HepG2 (cell line): Measurements from ENCODE around the gene SND1. TPM values are rescaled to one million over a fixed set of nuclear protein-coding genes. Genes with fewer than 3 reads are reported as not detected.

Experiments used
- ATAC-seq: fragments of 200-7000 bp; cut with Tn5 transposase; 3 replicates; pipeline ENCODE4 v1.9.1; 2020; ENCODE audit warnings: mild to moderate bottlenecking, moderate library complexity
- BruUV-seq: library from RNA; stranded (reverse); fragments of 400-500 nt; replicated peaks from 2 replicates; lab custom pipeline; 2021; lab: Mats Ljungman, UMichigan
- CTCF ChIA-PET: fragments of 300-600 bp; formaldehyde crosslinking; extraction: SDS; loops from one replicate; lab custom pipeline; 2021; ENCODE audit warnings: low total read pairs, inconsistent platforms, low intra/inter-chr PET ratio; lab: Yijun Ruan, JAX
- POLR2A ChIA-PET: fragments of 350-600 bp; sonication (Branson Sonifier 250); formaldehyde crosslinking; loops from one replicate; lab custom pipeline; 2020; ENCODE audit warnings: antibody characterized with exemption, inconsistent platforms; lab: Yijun Ruan, JAX
- DNase-seq: peaks from one replicate; pipeline ENCODE4 v3.0.0-alpha.2; 2015; ENCODE audit warnings: low spot score
- FAIRE-seq: peaks from 3 replicates; lab custom pipeline; 2011; peaks lifted over from hg19 to GRCh38; lab: Jason Lieb, UNC
- H2AFZ ChIP-seq: one replicate; pipeline ENCODE4 v1.6.1; 2011; ENCODE audit warnings: low read length, inconsistent platforms
- H3K27ac ChIP-seq: fragments of 300-600 bp; 3 replicates; pipeline ENCODE4 v1.8.0; 2011; ENCODE audit warnings: mixed run types, mild to moderate bottlenecking, mixed read lengths, low read length, inconsistent platforms; ENCODE audit not compliant: insufficient read depth; ENCODE audit errors: extremely low read length
- H3K27me3 ChIP-seq, 2 experiments: fragments of 200-600 bp in 1 of 2; 2 replicates in 1 of 2; 3 replicates in 1 of 2; pipeline versions ENCODE4 v1.6.0 to v1.8.0; 2011; ENCODE audit warnings: low read length in 2 of 2, mild to moderate bottlenecking in 2 of 2, moderate library complexity in 2 of 2, inconsistent platforms in 1 of 2; ENCODE audit not compliant: insufficient read depth in 2 of 2, control insufficient read depth in 1 of 2
- H3K36me3 ChIP-seq, 2 experiments: fragments of 200-600 bp in 1 of 2; replicated peaks in 1 of 2; 2 replicates in 1 of 2; 3 replicates in 1 of 2; pipeline versions ENCODE4 v1.5.1 to v1.8.0; 2011; ENCODE audit warnings: low read length in 2 of 2, inconsistent platforms in 1 of 2; ENCODE audit not compliant: insufficient read depth in 2 of 2, control insufficient read depth in 1 of 2
- H3K4me1 ChIP-seq: 2 replicates; pipeline ENCODE4 v1.5.1; 2012; ENCODE audit warnings: low read length, inconsistent platforms; ENCODE audit not compliant: insufficient read depth
- H3K4me2 ChIP-seq: 2 replicates; pipeline ENCODE4 v1.6.0; 2011; ENCODE audit warnings: low read depth, low read length, inconsistent platforms
- H3K4me3 ChIP-seq, 3 experiments: fragments of 200-600 bp in 1 of 3; sonication (generic), shearing (Covaris generic) in 1 of 3; replicated peaks in 1 of 3; 2 replicates each; pipeline ENCODE4 v1.5.1; 2011 to 2016; ENCODE audit warnings: low read length in 3 of 3, inconsistent platforms in 2 of 3, low read depth in 2 of 3, mild to moderate bottlenecking in 2 of 3, control low read depth in 1 of 3, mixed read lengths in 1 of 3; ENCODE audit not compliant: insufficient read depth in 1 of 3
- H3K79me2 ChIP-seq: one replicate; pipeline ENCODE4 v1.6.1; 2011; ENCODE audit warnings: low read length, inconsistent platforms; ENCODE audit not compliant: insufficient read depth
- H3K9ac ChIP-seq: 2 replicates; pipeline ENCODE4 v1.6.0; 2011; ENCODE audit warnings: mild to moderate bottlenecking, low read depth, low read length, inconsistent platforms; ENCODE audit not compliant: insufficient read depth
- H3K9me3 ChIP-seq: 2 replicates; pipeline ENCODE4 v1.5.1; 2012; ENCODE audit warnings: mild to moderate bottlenecking, low read length
- H4K20me1 ChIP-seq: 2 replicates; pipeline ENCODE4 v1.6.0; 2011; ENCODE audit warnings: inconsistent platforms, mild to moderate bottlenecking, low read length, moderate library complexity; ENCODE audit not compliant: insufficient read depth
- ETV6 ChIP-seq: sonication (generic); formaldehyde crosslinking; conservative IDR thresholded peaks from 2 replicates; pipeline ENCODE4 v1.4.0; 2020; ENCODE audit warnings: missing genetic modification reagents
- NFIC ChIP-seq: IDR thresholded peaks from 2 replicates; pipeline ENCODE4 v1.6.1; 2012; ENCODE audit warnings: mild to moderate bottlenecking, low read length, inconsistent platforms
- SOX5 ChIP-seq: IDR thresholded peaks from 2 replicates; pipeline ENCODE4 v1.6.1; 2016; ENCODE audit warnings: borderline replicate concordance
- TEAD3 ChIP-seq: optimal IDR thresholded peaks from 2 replicates; pipeline ENCODE3; 2016; ENCODE audit warnings: borderline replicate concordance
- ZNF24 ChIP-seq: fragments of 450-650 bp; IDR thresholded peaks from 2 replicates; pipeline ENCODE4 v1.6.1; 2017; ENCODE audit warnings: antibody characterized with exemption, mild to moderate bottlenecking
- ZNF44 ChIP-seq: sonication (generic); formaldehyde crosslinking; IDR thresholded peaks from 2 replicates; pipeline ENCODE4 v1.5.1; 2020; ENCODE audit warnings: mild to moderate bottlenecking, missing genetic modification reagents
- ZSCAN29 ChIP-seq: sonication (generic); formaldehyde crosslinking; conservative IDR thresholded peaks from 2 replicates; pipeline ENCODE4 v1.4.0; 2020; ENCODE audit warnings: mild to moderate bottlenecking, missing genetic modification reagents
- WGBS: methylation state at CpG from one replicate; pipeline ENCODE4 v1.1.6; 2017; ENCODE audit warnings: low lambda C conversion rate; 5-methylcytosine and 5-hydroxymethylcytosine counted together
- in situ Hi-C: cut with HindIII; loops from 2 replicates; pipeline ENCODE4 v1.10.0; 2017; ENCODE audit warnings: low pct_unique_long_range_greater_than_20kb; ENCODE audit not compliant: extremely low pct_ligation_motif_present
- intact Hi-C: fragments of 100-400 bp; cut with micrococcal nuclease; formaldehyde crosslinking; loops from one replicate; pipeline ENCODE4 v1.10.0; 2022; ENCODE audit not compliant: unreplicated experiment
- polyA plus RNA-seq, 8 experiments: library from polyadenylated mRNA; depleted of rRNA in 3 of 8; stranded (reverse) in 7 of 8; unstranded in 1 of 8; fragments of >200 nt; fragmentation: Illumina TruSeq in 4 of 8; extraction: Trizol in 4 of 8; gene quantifications; 2 replicates each; pipeline versions ENCODE4 v1.2.1 to v1.2.3, GENCODE V29; 2011 to 2016; ENCODE audit warnings: low read depth in 4 of 8, missing spikeins in 1 of 8, mixed read lengths in 1 of 8; ENCODE audit not compliant: insufficient read depth in 1 of 8
- total RNA-seq, 5 experiments: library from RNA; depleted of rRNA; stranded (reverse); fragments of >200 nt; fragmentation: Illumina TruSeq; extraction: Trizol; gene quantifications; 2 replicates each; pipeline ENCODE4 v1.2.3, GENCODE V29; 2016; ENCODE audit warnings: low read depth in 1 of 5
- TF ChIP-seq, protein P1 (sequence below): sonication (generic); formaldehyde crosslinking; IDR thresholded peaks from 2 replicates; pipeline ENCODE4 v1.5.1; 2020; ENCODE audit warnings: missing genetic modification reagents, mild to moderate bottlenecking, borderline replicate concordance

Gene SND1
- total and polyA plus RNA-seq, 2 of the 13 experiments (the other 11 are each of a cell fraction or from before 2014, with no cell fraction given): 110 to 182 TPM

GRCh38 chr7:127996253-127997071, 344.5 kb downstream of the SND1 start:
- ATAC-seq (no peak), FAIRE-seq (no peak)
- Histone ChIP-seq H3K4me2 (no peak overlapping the region), H3K9ac (no peak overlapping the region), H3K27me3 (no peaks in the 10 kb centered on the region), H3K36me3 (peaks cover 7 to 52% of the 10 kb centered on the region in 2 experiments)
- no TSS peak for BruUV-seq
- TF ChIP-seq ZNF44: no peak
- no peak for TF ChIP-seq ETV6 (CRISPR knock-in tag)
- no peak for TF ChIP-seq SOX5 (CRISPR knock-in tag)
- TF ChIP-seq, all 625 proteins: peak for 0
- Histone ChIP-seq H2AFZ (no peak overlapping the region), H3K4me3 (no peak overlapping the region), H4K20me1 (no peaks in the 10 kb centered on the region; the same call in 1 of the 2 replicates), H3K79me2 (no peaks in the 10 kb centered on the region), H3K27ac (no peak overlapping the region), H3K9me3 (no peaks in the 10 kb centered on the region), H3K4me1 (peaks cover 53% of the 10 kb centered on the region)
- intact Hi-C loops: no loop called here
- POLR2A ChIA-PET: interaction anchor here (1.5 kb wide), 1 partner anchor 9 kb away, joined by 4 read pairs; no protein-coding TSS in a partner anchor
- 96% methylated on average over 11 of the region's 11 CpGs for WGBS
- CTCF ChIA-PET: no interaction called here
- in situ Hi-C loops: no loop called here
- no peak for DNase-seq

GRCh38 chr7:127997226-127997922, 345.4 kb downstream of the SND1 start:
- Histone ChIP-seq H3K9me3 (no peaks in the 10 kb centered on the region), H3K27ac (no peak overlapping the region), H4K20me1 (no peaks in the 10 kb centered on the region; the same call in 1 of the 2 replicates), H3K36me3 (peaks cover 6 to 48% of the 10 kb centered on the region in 2 experiments), H3K4me2 (no peak overlapping the region), H3K79me2 (no peaks in the 10 kb centered on the region), H2AFZ (no peak overlapping the region), H3K4me1 (peaks cover 59% of the 10 kb centered on the region), H3K4me3 (no peak overlapping the region), H3K27me3 (no peaks in the 10 kb centered on the region), H3K9ac (no peak overlapping the region)
- DNase-seq: peak; percentile 23
- 85% methylated on average over 4 of the region's 4 CpGs for WGBS
- ChIA-PET CTCF (no interaction called here), POLR2A (interaction anchor here (1.5 kb wide), 1 partner anchor 8 kb away, joined by 4 read pairs; no protein-coding TSS in a partner anchor)
- BruUV-seq: no TSS peak
- TF ChIP-seq ZSCAN29 (no peak), TEAD3 (CRISPR knock-in tag) (peak; percentile 82), NFIC (no peak), ZNF24 (no peak)
- TF ChIP-seq, protein P1, sequence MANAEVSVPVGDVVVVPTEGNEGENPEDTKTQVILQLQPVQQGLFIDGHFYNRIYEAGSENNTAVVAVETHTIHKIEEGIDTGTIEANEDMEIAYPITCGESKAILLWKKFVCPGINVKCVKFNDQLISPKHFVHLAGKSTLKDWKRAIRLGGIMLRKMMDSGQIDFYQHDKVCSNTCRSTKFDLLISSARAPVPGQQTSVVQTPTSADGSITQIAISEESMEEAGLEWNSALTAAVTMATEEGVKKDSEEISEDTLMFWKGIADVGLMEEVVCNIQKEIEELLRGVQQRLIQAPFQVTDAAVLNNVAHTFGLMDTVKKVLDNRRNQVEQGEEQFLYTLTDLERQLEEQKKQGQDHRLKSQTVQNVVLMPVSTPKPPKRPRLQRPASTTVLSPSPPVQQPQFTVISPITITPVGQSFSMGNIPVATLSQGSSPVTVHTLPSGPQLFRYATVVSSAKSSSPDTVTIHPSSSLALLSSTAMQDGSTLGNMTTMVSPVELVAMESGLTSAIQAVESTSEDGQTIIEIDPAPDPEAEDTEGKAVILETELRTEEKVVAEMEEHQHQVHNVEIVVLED (CRISPR knock-in tag): no peak
- in situ Hi-C loops: no loop called here
- peak; percentile 56 for ATAC-seq
- FAIRE-seq: no peak
- intact Hi-C loops: no loop called here
